ENCODE results near the gene TLX2. TPM values are rescaled to one million over a fixed set of nuclear protein-coding genes. Genes with fewer than 3 reads are reported as not detected.

Gene TLX2
- total and polyA plus RNA-seq, 2 of the 13 experiments (the other 11 are each of a cell fraction or from before 2014, with no cell fraction given) = 0.05 to 0.20 TPM

- no peak for TF ChIP-seq AKNA (CRISPR knock-in tag; IDR thresholded peaks at IDR 0.05; ENCODE audit: borderline replicate concordance)
- no peak for TF ChIP-seq TCF12 (IDR thresholded peaks at IDR 0.05)
- no peak for TF ChIP-seq TCF12 (CRISPR knock-in tag; IDR thresholded peaks at IDR 0.05)
- no peak for TF ChIP-seq CENPBD1 (CRISPR knock-in tag; IDR thresholded peaks at IDR 0.05; ENCODE audit: borderline replicate concordance, low read depth)
- 0 out of 2 replicates have a peak, but pooled peaks have one; percentile 8 for TF ChIP-seq HNF1B (CRISPR knock-in tag; IDR thresholded peaks at IDR 0.05)
- TF ChIP-seq CREBL2 (CRISPR knock-in tag; IDR thresholded peaks at IDR 0.05; ENCODE audit: borderline replicate concordance) = no peak
- no peak for TF ChIP-seq MLXIP (CRISPR knock-in tag; IDR thresholded peaks at IDR 0.05; ENCODE audit: borderline replicate concordance)
- TF ChIP-seq ZNF143 (CRISPR knock-in tag; IDR thresholded peaks at IDR 0.05) = peak; percentile 96
- no peak for TF ChIP-seq HOXA9 (CRISPR knock-in tag; IDR thresholded peaks at IDR 0.05; ENCODE audit: borderline replicate concordance)
- no peak for TF ChIP-seq ZNF282 (IDR thresholded peaks at IDR 0.05; ENCODE audit: partially characterized antibody)
- no peak for TF ChIP-seq TOPORS (CRISPR knock-in tag; IDR thresholded peaks at IDR 0.05)
- TF ChIP-seq ISL2 (CRISPR knock-in tag; IDR thresholded peaks at IDR 0.05) = 0 out of 2 replicates have a peak, but pooled peaks have one; percentile 42
- TF ChIP-seq, protein P1, sequence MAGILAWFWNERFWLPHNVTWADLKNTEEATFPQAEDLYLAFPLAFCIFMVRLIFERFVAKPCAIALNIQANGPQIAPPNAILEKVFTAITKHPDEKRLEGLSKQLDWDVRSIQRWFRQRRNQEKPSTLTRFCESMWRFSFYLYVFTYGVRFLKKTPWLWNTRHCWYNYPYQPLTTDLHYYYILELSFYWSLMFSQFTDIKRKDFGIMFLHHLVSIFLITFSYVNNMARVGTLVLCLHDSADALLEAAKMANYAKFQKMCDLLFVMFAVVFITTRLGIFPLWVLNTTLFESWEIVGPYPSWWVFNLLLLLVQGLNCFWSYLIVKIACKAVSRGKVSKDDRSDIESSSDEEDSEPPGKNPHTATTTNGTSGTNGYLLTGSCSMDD (CRISPR knock-in tag; IDR thresholded peaks at IDR 0.05) = no peak
- no peak for TF ChIP-seq ARNT (IDR thresholded peaks at IDR 0.05)
- peak; percentile 41; the same call in 1 of the 2 replicates for TF ChIP-seq ZNF670 (CRISPR knock-in tag; IDR thresholded peaks at IDR 0.05; ENCODE audit: borderline replicate concordance)
- no peak for TF ChIP-seq PAWR (CRISPR knock-in tag; IDR thresholded peaks at IDR 0.05; ENCODE audit: borderline replicate concordance)
- 0 out of 2 replicates have a peak, but pooled peaks have one; percentile 68 for TF ChIP-seq NFKBIZ (CRISPR knock-in tag; IDR thresholded peaks at IDR 0.05)
Measured at GRCh38 chr2:74525717-74526648, 11.7 kb downstream of the TLX2 start, which contains the start of gene DQX1 (continued).

All from HepG2 (cell line).